Measurements from ENCODE around the gene PRUNE2.

The PRUNE2 gene

GRCh38 chr9:76651119-76651705, 254.7 kb downstream of the PRUNE2 start:
- no peak for DNase-seq

- no peak for DNase-seq
Measured at GRCh38 chr9:76650692-76651091, 255.2 kb downstream of the PRUNE2 start.

GRCh38 chr9:76649894-76650293, 256.0 kb downstream of the PRUNE2 start:
- no peak for DNase-seq

- no peak for DNase-seq
Measured at GRCh38 chr9:76646249-76646648, 259.7 kb downstream of the PRUNE2 start.

- DNase-seq, result no peak
Measured at GRCh38 chr9:76644647-76645250, 261.2 kb downstream of the PRUNE2 start.

GRCh38 chr9:76644171-76644570, 261.7 kb downstream of the PRUNE2 start:
- DNase-seq, result no peak

GRCh38 chr9:76643399-76644117, 262.4 kb downstream of the PRUNE2 start:
- no peak for DNase-seq

- DNase-seq, result no peak
Measured at GRCh38 chr9:76642701-76643209, 263.2 kb downstream of the PRUNE2 start.

GRCh38 chr9:76642074-76642473, 263.8 kb downstream of the PRUNE2 start:
- no peak for DNase-seq

- no peak for DNase-seq
Measured at GRCh38 chr9:76638001-76638400, 267.9 kb downstream of the PRUNE2 start.

- DNase-seq, result no peak
Measured at GRCh38 chr9:76637416-76637815, 268.5 kb downstream of the PRUNE2 start.

GRCh38 chr9:76634356-76635054, 271.4 kb downstream of the PRUNE2 start:
- no peak for DNase-seq

- DNase-seq, result no peak
Measured at GRCh38 chr9:76630916-76631315, 275.0 kb downstream of the PRUNE2 start.

- DNase-seq, result no peak
Measured at GRCh38 chr9:76629205-76629990, 276.5 kb downstream of the PRUNE2 start.

GRCh38 chr9:76628155-76628554, 277.8 kb downstream of the PRUNE2 start:
- DNase-seq, result no peak

- no peak for DNase-seq
Measured at GRCh38 chr9:76626980-76627379, 278.9 kb downstream of the PRUNE2 start.

- DNase-seq, result no peak
Measured at GRCh38 chr9:76626141-76626540, 279.8 kb downstream of the PRUNE2 start.

GRCh38 chr9:76624391-76625048, 281.4 kb downstream of the PRUNE2 start:
- DNase-seq, result no peak

- DNase-seq, result no peak
Measured at GRCh38 chr9:76620996-76621395, 284.9 kb downstream of the PRUNE2 start.

GRCh38 chr9:76620581-76620980, 285.3 kb downstream of the PRUNE2 start:
- DNase-seq, result no peak

- DNase-seq, result no peak
Measured at GRCh38 chr9:76619640-76620039, 286.3 kb downstream of the PRUNE2 start.

GRCh38 chr9:76619197-76619596, 286.7 kb downstream of the PRUNE2 start:
- no peak for DNase-seq
